GM19351 (cell line): Measurements from ENCODE around the gene FBLN1.
"Not testable (repeated sequence)": the region's sequence is repeated elsewhere in the genome, so short reads cannot be mapped to it uniquely, and the experiment has no call there.

Experiments used
- ATAC-seq: cut with Tn5 transposase; IDR thresholded peaks from one replicate; pipeline ENCODE4 v1.9.1; 2021; ENCODE audit warnings: mild to moderate bottlenecking, moderate library complexity; ENCODE audit not compliant: unreplicated experiment

The FBLN1 gene

GRCh38 chr22:45544588-45545170, 42.0 kb downstream of the FBLN1 start:
- no peak for ATAC-seq

- no peak for ATAC-seq
Observed at GRCh38 chr22:45546333-45547015, 43.8 kb downstream of the FBLN1 start.

- no peak for ATAC-seq
Observed at GRCh38 chr22:45547016-45547345, 44.3 kb downstream of the FBLN1 start.

- ATAC-seq: no peak
Observed at GRCh38 chr22:45547731-45548130, 45.0 kb downstream of the FBLN1 start.

- ATAC-seq: no peak
Observed at GRCh38 chr22:45548247-45548840, 45.7 kb downstream of the FBLN1 start.

- no peak for ATAC-seq
Observed at GRCh38 chr22:45548991-45549761, 46.5 kb downstream of the FBLN1 start.

GRCh38 chr22:45549762-45550378, 47.2 kb downstream of the FBLN1 start:
- ATAC-seq: no peak

GRCh38 chr22:45550416-45550815, 47.7 kb downstream of the FBLN1 start:
- no peak for ATAC-seq

GRCh38 chr22:45550891-45551290, 48.2 kb downstream of the FBLN1 start:
- no peak for ATAC-seq

- ATAC-seq: no peak
Observed at GRCh38 chr22:45551310-45552016, 48.8 kb downstream of the FBLN1 start.

GRCh38 chr22:45552017-45552411, 49.3 kb downstream of the FBLN1 start:
- no peak for ATAC-seq

GRCh38 chr22:45552580-45553350, 50.1 kb downstream of the FBLN1 start:
- ATAC-seq: no peak

- no peak for ATAC-seq
Observed at GRCh38 chr22:45553351-45554039, 50.8 kb downstream of the FBLN1 start.

- no peak for ATAC-seq
Observed at GRCh38 chr22:45554040-45554406, 51.3 kb downstream of the FBLN1 start.

- ATAC-seq: no peak
Observed at GRCh38 chr22:45554861-45555260, 52.2 kb downstream of the FBLN1 start.

- ATAC-seq: not testable (repeated sequence)
Observed at GRCh38 chr22:45557926-45558325, 55.2 kb downstream of the FBLN1 start.

GRCh38 chr22:45560092-45560491, 57.4 kb downstream of the FBLN1 start:
- not testable (repeated sequence) for ATAC-seq

- not testable (repeated sequence) for ATAC-seq
Observed at GRCh38 chr22:45560761-45561160, 58.1 kb downstream of the FBLN1 start.

- no peak for ATAC-seq
Observed at GRCh38 chr22:45562102-45562501, 59.4 kb downstream of the FBLN1 start.
